K562 (cell line): ENCODE measurements around the gene SPATA32. TPM values are rescaled to one million over a fixed set of nuclear protein-coding genes. Genes with fewer than 3 reads are reported as not detected.
A peak's percentile ranks its signal among the peaks of the same experiment; 100 is the strongest.

ENCODE experiments used
- ASH1L ChIP-seq: fragments of 450-650 bp; IDR thresholded peaks from 2 replicates; pipeline ENCODE4 v1.6.1; 2018; ENCODE audit warnings: borderline replicate concordance, mild to moderate bottlenecking, low read depth; ENCODE audit not compliant: partially characterized antibody
- CTBP1 ChIP-seq: fragments of 450-650 bp; IDR thresholded peaks from 2 replicates; pipeline ENCODE4 v1.6.1; 2016; ENCODE audit warnings: borderline replicate concordance
- GABPB1 ChIP-seq: sonication (generic); formaldehyde crosslinking; IDR thresholded peaks from 2 replicates; pipeline ENCODE4 v1.8.0; 2022; ENCODE audit warnings: mild to moderate bottlenecking, missing genetic modification reagents
- HDGF ChIP-seq: fragments of 450-650 bp; IDR thresholded peaks from 2 replicates; pipeline ENCODE4 v1.6.1; 2016
- JUN ChIP-seq, 2 experiments: sonication (generic) in 1 of 2; formaldehyde crosslinking in 1 of 2; IDR thresholded peaks; 2 replicates each; pipeline versions ENCODE4 v1.6.1 to v1.8.0; 2012 to 2022; ENCODE audit warnings: borderline replicate concordance in 2 of 2, mild to moderate bottlenecking in 2 of 2, improper control_type of control experiment in 1 of 2, low read depth in 1 of 2, low read length in 1 of 2, missing genetic modification reagents in 1 of 2
- JUNB ChIP-seq: fragments of 450-650 bp; formaldehyde crosslinking; conservative IDR thresholded peaks from 2 replicates; pipeline ENCODE4 v1.4.0; 2020; ENCODE audit warnings: mild to moderate bottlenecking
- JUND ChIP-seq, 2 experiments: IDR thresholded peaks; 2 replicates in 1 of 2; 3 replicates in 1 of 2; pipeline ENCODE4 v1.6.1; 2011; ENCODE audit warnings: borderline replicate concordance in 2 of 2, low read depth in 2 of 2, low read length in 2 of 2, improper control_type of control experiment in 1 of 2, missing biosample characterization in 1 of 2, missing genetic modification characterization in 1 of 2, missing genetic modification reagents in 1 of 2
- MCM5 ChIP-seq: fragments of 450-650 bp; IDR thresholded peaks from 2 replicates; pipeline ENCODE4 v1.6.1; 2016; ENCODE audit warnings: low read depth
- NBN ChIP-seq: fragments of 450-650 bp; IDR thresholded peaks from 2 replicates; pipeline ENCODE4 v1.6.1; 2016; ENCODE audit warnings: low read depth, mild to moderate bottlenecking
- PPARD ChIP-seq: fragments of 250-450 bp; sonication (Bioruptor Pico); IDR thresholded peaks from 2 replicates; pipeline ENCODE4 v1.8.0; 2022; ENCODE audit warnings: inconsistent platforms, mild to moderate bottlenecking, moderate library complexity
- PRMT5 ChIP-seq: sonication (generic); formaldehyde crosslinking; IDR thresholded peaks from 2 replicates; pipeline ENCODE4 v1.5.0; 2020; ENCODE audit warnings: missing genetic modification reagents
- RBM17 ChIP-seq: fragments of 200-400 bp; formaldehyde crosslinking; IDR thresholded peaks from 2 replicates; pipeline ENCODE4 v1.6.1; 2017; ENCODE audit warnings: low read depth, mild to moderate bottlenecking, low read length, borderline replicate concordance
- RBM22 ChIP-seq: fragments of 200-400 bp; formaldehyde crosslinking; IDR thresholded peaks from 2 replicates; pipeline ENCODE4 v1.6.1; 2018; ENCODE audit warnings: low read length, low read depth; ENCODE audit not compliant: poor library complexity, severe bottlenecking
- RFX7 ChIP-seq: fragments of 250-450 bp; sonication (Bioruptor Pico); IDR thresholded peaks from 2 replicates; pipeline ENCODE4 v1.5.1; 2021; ENCODE audit warnings: mild to moderate bottlenecking
- SMARCE1 ChIP-seq: fragments of 450-650 bp; IDR thresholded peaks from 2 replicates; pipeline ENCODE4 v1.7.1; 2016; ENCODE audit warnings: mild to moderate bottlenecking
- SP1 ChIP-seq: sonication (generic); formaldehyde crosslinking; IDR thresholded peaks from 2 replicates; pipeline ENCODE4 v1.8.1; 2022; ENCODE audit warnings: mild to moderate bottlenecking, missing genetic modification reagents
- SRF ChIP-seq, 2 experiments: fragments of 250-450, 450-650 bp in 1 of 2; sonication (Bioruptor Pico) in 1 of 2; sonication (generic) in 1 of 2; formaldehyde crosslinking; IDR thresholded peaks; 2 replicates each; pipeline versions ENCODE4 v1.5.0 to v1.5.1; 2020 to 2022; ENCODE audit warnings: mild to moderate bottlenecking in 1 of 2, missing genetic modification reagents in 1 of 2
- TCF15 ChIP-seq: fragments of 250-450 bp; sonication (Bioruptor Pico); IDR thresholded peaks from 2 replicates; pipeline ENCODE4 v1.8.0; 2022; ENCODE audit warnings: moderate library complexity, mild to moderate bottlenecking, inconsistent platforms
- TFAP4 ChIP-seq: sonication (generic); formaldehyde crosslinking; IDR thresholded peaks from 2 replicates; pipeline ENCODE4 v1.8.0; 2022; ENCODE audit warnings: missing genetic modification reagents, mild to moderate bottlenecking, moderate library complexity, borderline replicate concordance
- U2AF2 ChIP-seq: fragments of 200-400 bp; formaldehyde crosslinking; optimal IDR thresholded peaks from 2 replicates; pipeline ENCODE3; 2017; ENCODE audit warnings: low read depth, mild to moderate bottlenecking, low read length
- ZNF133 ChIP-seq: fragments of 250-450 bp; sonication (Bioruptor Pico); IDR thresholded peaks from 2 replicates; pipeline ENCODE4 v1.4.0; 2020; ENCODE audit warnings: mild to moderate bottlenecking
- ZNF134 ChIP-seq: fragments of 250-450 bp; sonication (Bioruptor Pico); conservative IDR thresholded peaks from 2 replicates; pipeline ENCODE4 v1.4.0; 2020
- ZNF146 ChIP-seq: IDR thresholded peaks from one replicate; pipeline ENCODE4 v1.6.1; 2018; ENCODE audit warnings: missing compliant biosample characterization; ENCODE audit not compliant: unreplicated experiment
- ZNF165 ChIP-seq: fragments of 250-450 bp; sonication (Bioruptor Pico); IDR thresholded peaks from 2 replicates; pipeline ENCODE4 v1.4.0; 2020; ENCODE audit warnings: borderline replicate concordance
- ZNF282 ChIP-seq: sonication (generic); formaldehyde crosslinking; IDR thresholded peaks from 2 replicates; pipeline ENCODE4 v1.8.1; 2023; ENCODE audit warnings: missing genetic modification reagents
- ZNF41 ChIP-seq: fragments of 250-450 bp; sonication (Bioruptor Pico); conservative IDR thresholded peaks from 2 replicates; pipeline ENCODE4 v1.4.0; 2020; ENCODE audit warnings: mild to moderate bottlenecking
- ZNF561 ChIP-seq: fragments of 450-650 bp; formaldehyde crosslinking; conservative IDR thresholded peaks from 2 replicates; pipeline ENCODE4 v1.4.0; 2020; ENCODE audit warnings: mild to moderate bottlenecking, moderate library complexity
- ZNF696 ChIP-seq: fragments of 250-450 bp; sonication (Bioruptor Pico); conservative IDR thresholded peaks from 2 replicates; pipeline ENCODE4 v1.4.0; 2020; ENCODE audit warnings: mild to moderate bottlenecking, moderate library complexity
- polyA plus RNA-seq, 8 experiments: library from polyadenylated mRNA; depleted of rRNA in 4 of 8; stranded (reverse) in 5 of 8; unstranded in 3 of 8; fragments of >200 nt; fragmentation: Nextera tagmentation in 2 of 8; fragmentation: Illumina TruSeq in 1 of 8; extraction: Ambion mirVana in 2 of 8; extraction: Trizol in 1 of 8; gene quantifications; 2 replicates each; pipeline versions ENCODE4 v1.2.1 to v1.2.3, GENCODE V29; 2011 to 2014; ENCODE audit warnings: inconsistent platforms in 1 of 8, missing spikeins in 1 of 8
- total RNA-seq, 7 experiments: library from RNA; depleted of rRNA in 6 of 7; stranded (reverse); fragments of >200 nt in 6 of 7; fragmentation: Illumina TruSeq in 2 of 7; extraction: Trizol in 2 of 7; gene quantifications; 2 replicates each; pipeline versions ENCODE4 v1.2.1 to v1.2.3, GENCODE V29; 2011 to 2021; ENCODE audit warnings: low replicate concordance in 1 of 7
- TF ChIP-seq, protein P1 (sequence below): fragments of 250-450 bp; sonication (Bioruptor Pico); IDR thresholded peaks from 2 replicates; pipeline ENCODE4 v1.5.0; 2021

The SPATA32 gene
- total and polyA plus RNA-seq, 9 of the 15 experiments (the other 6 are each of a cell fraction or from before 2014, with no cell fraction given): 0.03 to 0.06 TPM; not detected in 7

DNA sequence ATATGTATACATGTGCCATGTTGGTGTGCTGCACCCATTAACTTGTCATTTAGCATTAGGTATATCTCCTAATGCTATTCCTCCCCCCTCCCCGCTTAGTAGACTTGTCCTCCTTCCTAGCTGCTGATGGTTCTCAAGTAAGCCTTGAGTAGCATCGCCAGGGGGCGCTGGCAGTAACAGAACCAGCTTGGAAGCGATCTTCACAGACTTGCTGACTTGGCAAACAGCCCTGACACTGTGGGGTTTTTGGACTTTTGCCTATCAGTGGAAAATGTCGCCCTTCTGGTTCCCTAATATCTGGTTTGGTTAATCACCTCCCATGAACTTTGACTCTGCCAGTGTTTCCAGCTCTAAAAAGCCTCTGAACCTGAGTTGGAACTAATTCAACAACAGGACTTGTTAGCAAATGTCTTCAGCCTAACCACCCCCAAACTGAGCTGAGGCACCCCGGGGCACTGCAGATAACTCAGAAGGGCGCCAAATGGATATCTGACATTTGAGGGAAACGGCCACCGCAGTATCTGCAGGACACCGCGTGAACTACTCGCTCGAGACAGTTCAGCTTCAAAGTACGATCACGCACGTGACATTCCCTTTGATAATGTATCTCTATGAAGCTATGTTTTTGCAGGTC is 15.4 kb upstream of the SPATA32 start (continued):
- TF ChIP-seq U2AF2 (no peak), CTBP1 (peak; percentile 54; the same call in 1 of the 2 replicates), ZNF133 (CRISPR knock-in tag) (no peak), JUND (IDR thresholded peaks at IDR 0.05; ENCODE audit: borderline replicate concordance, low read depth, low read length) (peak; percentile 62), JUND (tag; IDR thresholded peaks at IDR 0.05; ENCODE audit: borderline replicate concordance, low read depth, low read length) (no peak; the same call in 2 of the 3 replicates), NBN (no peak; the same call in none of the 2 replicates), TFAP4 (CRISPR knock-in tag) (peak; percentile 66; the same call in 1 of the 2 replicates), ZNF165 (no peak), SRF (CRISPR knock-in tag; IDR thresholded peaks at IDR 0.05) (no peak), ZNF561 (CRISPR knock-in tag) (no peak), PRMT5 (CRISPR knock-in tag) (no peak), JUN (IDR thresholded peaks at IDR 0.05; ENCODE audit: borderline replicate concordance, low read depth, low read length) (0 out of 2 replicates have a peak, but pooled peaks have one; percentile 10), JUN (CRISPR knock-in tag; IDR thresholded peaks at IDR 0.05; ENCODE audit: borderline replicate concordance) (no peak), GABPB1 (CRISPR knock-in tag) (no peak), RFX7 (no peak), MCM5 (no peak), ZNF696 (CRISPR knock-in tag) (no peak), ASH1L (no peak), TCF15 (CRISPR knock-in tag) (no peak), SP1 (CRISPR knock-in tag) (peak; percentile 59), ZNF41 (CRISPR knock-in tag) (no peak), ZNF134 (CRISPR knock-in tag) (no peak), ZNF146 (no peak), HDGF (no peak), ZNF282 (CRISPR knock-in tag) (no peak), JUNB (CRISPR knock-in tag) (no peak), RBM17 (no peak), SMARCE1 (peak; percentile 70), RBM22 (no peak), PPARD (CRISPR knock-in tag) (no peak)
- TF ChIP-seq, protein P1, sequence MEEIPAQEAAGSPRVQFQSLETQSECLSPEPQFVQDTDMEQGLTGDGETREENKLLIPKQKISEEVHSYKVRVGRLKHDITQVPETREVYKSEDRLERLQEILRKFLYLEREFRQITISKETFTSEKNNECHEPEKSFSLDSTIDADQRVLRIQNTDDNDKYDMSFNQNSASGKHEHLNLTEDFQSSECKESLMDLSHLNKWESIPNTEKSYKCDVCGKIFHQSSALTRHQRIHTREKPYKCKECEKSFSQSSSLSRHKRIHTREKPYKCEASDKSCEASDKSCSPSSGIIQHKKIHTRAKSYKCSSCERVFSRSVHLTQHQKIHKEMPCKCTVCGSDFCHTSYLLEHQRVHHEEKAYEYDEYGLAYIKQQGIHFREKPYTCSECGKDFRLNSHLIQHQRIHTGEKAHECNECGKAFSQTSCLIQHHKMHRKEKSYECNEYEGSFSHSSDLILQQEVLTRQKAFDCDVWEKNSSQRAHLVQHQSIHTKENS (CRISPR knock-in tag): no peak
